GM21526 (cell line): Measurements from ENCODE around the gene LCN1.

Experiments
- ATAC-seq: cut with Tn5 transposase; IDR thresholded peaks from one replicate; pipeline ENCODE4 v1.9.1; 2021; ENCODE audit warnings: moderate library complexity; ENCODE audit not compliant: unreplicated experiment, low FRiP score

Gene LCN1

GRCh38 chr9:135520916-135521607 lies at the start of gene LCN1:
Gene LCN1 (plus strand): TSS chr9:135521440. CDS start chr9:135521498, 58 bp downstream.
- no peak for ATAC-seq

DNA sequence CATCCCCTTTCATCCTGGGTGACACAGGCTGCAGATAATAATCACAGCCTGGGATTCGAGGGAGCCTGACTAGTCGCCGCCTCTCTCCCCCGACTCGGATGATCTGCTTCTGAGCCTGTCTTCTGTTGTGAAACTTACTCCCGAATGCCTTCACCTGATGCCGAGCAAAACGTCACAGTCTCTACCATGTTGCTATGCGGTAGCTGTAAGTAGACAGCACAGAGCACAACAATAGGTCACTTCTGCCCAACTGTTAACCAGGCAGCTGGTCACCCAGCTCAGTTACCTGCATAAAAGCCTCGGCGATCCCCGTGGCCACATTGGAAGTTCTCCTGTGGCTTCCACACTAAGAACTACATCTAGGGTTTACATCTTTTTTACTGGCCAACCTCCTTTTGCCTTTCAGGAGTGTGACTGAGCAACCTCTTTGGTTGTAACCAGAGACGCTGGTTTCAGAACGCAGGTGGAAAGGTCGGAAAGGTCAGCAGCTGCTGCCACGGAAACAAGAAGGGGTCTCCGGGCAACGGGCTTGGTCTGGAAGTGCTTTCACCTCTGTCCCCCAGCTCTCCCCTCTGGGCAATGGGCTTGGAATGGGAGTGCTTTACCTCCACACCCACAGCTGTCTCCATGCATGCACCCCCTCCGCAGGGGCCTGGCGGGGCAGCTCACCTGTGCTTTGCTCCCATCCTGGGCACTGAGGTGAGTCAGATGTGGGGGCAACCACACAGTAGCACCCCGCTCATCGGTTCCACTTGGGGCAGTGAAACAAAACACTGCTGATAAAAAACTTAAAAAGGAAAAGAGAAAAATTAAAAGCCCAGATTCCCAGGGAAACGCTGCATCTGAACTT lies 49.2 kb upstream of the LCN1 start:
- ATAC-seq, result no peak

DNA sequence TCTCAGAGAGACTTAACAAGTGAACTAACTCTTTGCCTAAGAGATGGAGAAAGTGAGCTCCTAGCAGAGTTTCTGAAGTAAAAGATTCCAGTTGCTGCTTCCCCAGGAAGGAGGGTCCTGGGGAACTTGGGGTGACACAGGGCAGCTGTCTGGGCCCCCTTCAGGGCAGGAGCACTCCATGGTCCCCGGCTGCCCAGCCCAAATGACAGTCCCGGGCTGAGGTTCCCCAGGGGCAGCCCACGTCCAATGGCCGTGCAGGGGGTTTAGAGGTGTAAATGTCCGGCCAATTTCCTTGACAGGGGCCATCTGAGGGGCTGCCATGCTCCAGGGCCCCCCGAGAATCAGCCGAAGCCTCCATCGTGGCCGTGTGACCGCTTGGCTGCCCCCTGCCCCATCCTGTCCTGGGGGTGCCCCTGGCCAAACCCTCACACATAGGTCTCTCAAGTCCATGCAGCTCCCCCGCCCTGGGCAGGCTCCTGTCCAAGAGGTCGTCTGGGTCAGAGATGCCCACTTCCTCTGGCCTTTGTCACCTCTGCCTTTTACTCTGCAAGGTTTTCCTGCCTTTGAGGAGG lies 47.2 kb upstream of the LCN1 start:
- ATAC-seq, result no peak

GRCh38 chr9:135474915-135475314 lies 46.3 kb upstream of the LCN1 start:
- no peak for ATAC-seq

GRCh38 chr9:135476561-135477355 lies 44.5 kb upstream of the LCN1 start:
- no peak for ATAC-seq

DNA sequence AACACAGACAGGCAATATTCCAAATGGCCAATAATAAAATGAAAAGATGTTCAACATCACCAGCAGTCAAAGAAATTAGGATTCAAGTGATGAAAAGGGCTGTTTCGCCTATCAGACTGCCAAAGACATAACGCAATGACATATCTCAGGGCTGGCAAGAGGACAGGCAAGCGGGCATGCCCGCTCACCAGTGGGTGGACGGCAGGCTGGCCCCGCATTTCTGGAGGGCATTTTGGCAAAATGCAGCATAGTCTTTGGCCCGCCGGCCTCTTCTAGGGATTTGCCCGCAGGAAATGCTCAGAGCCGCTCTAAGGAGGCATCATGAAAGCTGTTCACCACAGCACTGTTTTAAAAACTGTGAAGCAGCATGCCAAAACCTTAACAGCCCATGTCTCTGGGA lies 43.0 kb upstream of the LCN1 start:
- no peak for ATAC-seq

DNA sequence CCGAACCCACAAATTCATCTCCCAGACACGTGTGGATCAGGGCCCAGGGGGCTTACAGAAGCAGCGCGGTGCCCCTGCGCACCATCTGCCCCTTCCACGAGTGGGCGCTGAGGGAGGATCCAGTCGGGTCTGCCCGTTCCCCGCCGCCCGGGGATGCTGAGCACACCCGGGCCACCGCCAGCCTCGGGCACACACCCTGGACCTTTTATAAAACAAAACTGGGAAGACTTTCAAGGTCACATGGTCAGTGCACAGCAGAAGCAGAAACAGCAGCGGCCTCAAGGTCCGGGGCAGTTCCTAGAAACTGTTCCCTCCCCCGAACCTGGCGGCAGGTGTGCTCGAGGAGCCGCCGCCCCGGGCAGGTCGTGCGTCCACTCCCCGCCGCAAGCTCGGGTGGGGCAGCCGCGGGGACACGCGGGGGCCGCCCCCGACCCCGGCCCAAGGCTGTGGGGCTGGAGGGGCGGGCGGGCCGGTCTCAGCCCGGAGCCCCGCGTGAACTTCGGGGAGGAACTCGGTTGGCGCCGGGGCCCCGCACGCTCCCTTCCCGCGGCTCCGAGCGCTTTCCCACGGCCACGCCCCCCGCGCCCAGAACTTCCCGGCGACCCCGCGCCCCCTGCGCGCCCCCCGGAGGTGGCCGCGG lies 42.3 kb upstream of the LCN1 start:
- ATAC-seq, result no peak

- ATAC-seq, result no peak
Observed at GRCh38 chr9:135479469-135480052, 41.7 kb upstream of the LCN1 start, which contains the start of gene PPP1R26. Gene PPP1R26 (plus strand): TSS chr9:135479782. CDS start chr9:135484511, 4,729 bp downstream.

DNA sequence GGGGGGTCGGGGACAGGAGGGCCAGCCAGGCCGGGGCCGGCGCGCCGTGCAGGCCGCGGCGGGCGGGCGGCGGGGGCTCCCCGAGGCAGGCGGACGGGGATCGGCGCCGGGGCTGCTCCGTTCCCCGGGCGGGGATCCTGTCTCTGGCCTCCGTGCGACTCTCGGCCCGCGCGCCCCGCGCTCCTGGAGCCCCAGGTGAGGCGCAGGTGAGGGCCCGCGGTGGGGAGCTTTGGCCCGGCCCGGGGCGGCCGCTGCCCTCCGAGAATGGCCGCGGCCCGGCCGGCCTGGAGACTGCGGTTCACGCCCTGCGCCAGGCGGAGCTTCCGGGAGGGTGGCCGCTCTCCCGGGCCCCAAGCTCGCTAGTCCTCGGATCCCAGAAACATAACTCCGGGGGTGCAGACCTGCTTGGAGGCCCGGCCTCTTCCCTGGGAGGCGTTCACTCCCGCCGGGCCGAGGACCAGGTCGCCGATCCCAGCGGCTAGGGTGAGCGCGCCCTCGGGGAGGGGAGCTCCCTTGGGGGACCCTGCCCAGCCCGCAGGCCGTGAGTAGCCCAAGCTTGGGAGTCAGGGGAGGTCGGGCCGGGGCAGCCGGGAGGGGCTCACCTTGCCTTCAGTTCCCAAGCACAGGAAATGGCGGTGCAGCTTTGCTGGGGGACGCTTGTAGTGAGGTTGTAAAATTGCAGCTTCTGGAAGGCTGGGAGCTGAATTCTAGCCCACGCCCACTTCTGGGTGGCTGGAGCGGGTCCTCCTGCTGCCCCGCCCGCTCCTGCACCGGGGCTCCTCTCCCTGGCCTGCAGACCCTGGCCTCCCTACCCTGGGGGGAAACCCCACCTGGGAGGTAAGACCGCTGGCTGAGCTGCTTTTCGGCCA lies 40.9 kb upstream of the LCN1 start:
- no peak for ATAC-seq

- no peak for ATAC-seq
Observed at GRCh38 chr9:135480940-135481310, 40.3 kb upstream of the LCN1 start.

- no peak for ATAC-seq
Observed at GRCh38 chr9:135482015-135482754, 39.1 kb upstream of the LCN1 start.

GRCh38 chr9:135484460-135485277 lies 36.6 kb upstream of the LCN1 start:
- ATAC-seq, result no peak

DNA sequence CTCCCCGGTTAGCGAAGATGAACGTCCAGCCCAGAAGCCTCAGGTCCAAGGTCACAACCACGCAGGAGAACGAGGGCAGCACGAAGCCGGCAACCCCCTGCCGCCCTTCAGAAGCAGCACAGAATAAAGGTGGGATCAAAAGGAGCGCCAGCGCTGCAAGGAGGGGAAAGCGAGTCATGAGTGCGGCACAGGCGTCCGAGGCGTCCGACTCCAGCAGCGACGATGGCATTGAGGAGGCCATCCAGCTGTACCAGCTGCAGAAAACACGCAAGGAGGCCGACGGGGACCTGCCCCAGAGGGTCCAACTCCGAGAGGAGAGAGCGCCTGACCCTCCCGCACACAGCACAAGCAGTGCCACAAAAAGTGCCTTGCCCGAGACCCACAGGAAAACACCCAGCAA lies 35.9 kb upstream of the LCN1 start:
- no peak for ATAC-seq

DNA sequence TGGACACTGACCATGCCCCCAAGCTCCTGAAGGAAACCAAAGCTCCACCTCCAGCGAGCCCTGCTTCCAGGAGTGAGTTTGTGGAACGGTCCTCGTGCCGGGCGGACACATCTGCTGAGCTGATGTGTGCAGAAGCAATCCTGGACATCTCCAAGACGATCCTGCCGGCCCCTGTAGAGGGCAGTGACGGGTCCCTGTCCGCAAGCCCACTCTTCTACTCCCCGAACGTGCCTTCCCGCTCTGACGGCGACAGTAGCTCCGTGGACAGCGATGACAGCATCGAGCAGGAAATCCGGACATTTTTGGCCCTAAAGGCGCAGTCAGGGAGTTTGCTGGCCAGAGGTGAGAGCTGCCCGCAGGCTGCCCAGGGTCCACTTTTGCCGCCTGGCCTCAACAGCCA lies 35.4 kb upstream of the LCN1 start:
- ATAC-seq, result no peak

DNA sequence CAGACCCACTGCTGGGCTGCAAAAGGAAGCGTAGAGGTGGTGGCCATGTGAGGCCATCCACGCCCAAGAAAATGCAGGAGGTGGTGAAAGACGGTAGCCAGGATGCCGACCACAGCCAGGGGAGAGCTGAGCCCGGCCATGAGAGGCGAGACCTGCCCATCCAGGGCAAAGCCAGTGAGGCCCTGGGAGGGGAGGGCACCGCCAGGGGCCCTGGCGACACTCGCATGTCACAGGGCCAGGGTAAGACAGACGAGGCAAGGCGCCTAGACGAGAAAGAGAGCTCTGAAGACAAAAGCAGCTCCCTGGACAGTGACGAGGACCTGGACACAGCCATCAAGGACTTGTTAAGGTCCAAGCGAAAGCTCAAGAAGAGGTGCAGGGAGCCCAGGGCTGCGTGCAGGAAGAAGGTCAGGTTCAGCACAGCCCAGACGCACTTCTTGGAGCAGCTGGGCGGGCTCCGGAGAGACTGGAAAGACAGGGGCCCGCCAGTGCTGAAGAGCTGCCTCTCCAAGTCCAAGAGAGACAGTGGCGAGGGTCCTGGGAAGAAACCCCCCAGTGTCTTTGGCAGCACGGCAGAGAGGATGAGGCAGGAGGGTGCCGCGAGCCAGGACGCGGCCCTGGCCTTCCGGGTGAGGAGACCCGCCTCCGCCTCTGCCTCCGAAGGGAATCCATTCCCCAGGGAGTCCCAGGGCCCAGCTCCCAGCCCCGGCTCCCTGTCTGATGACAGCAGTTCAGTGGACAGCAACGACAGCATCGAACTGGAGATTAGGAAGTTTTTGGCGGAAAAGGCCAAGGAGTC lies 34.8 kb upstream of the LCN1 start:
- ATAC-seq, result no peak

GRCh38 chr9:135487281-135488012 lies 33.8 kb upstream of the LCN1 start:
- no peak for ATAC-seq
